NCI-H345 (cell line): ENCODE results near the gene LYPD3.

Source experiments
- DNase-seq: peaks from one replicate; lab custom pipeline; 2025; lab: John Stamatoyannopoulos, UW

Gene LYPD3

GRCh38 chr19:43430976-43431375, 34.4 kb downstream of the LYPD3 start:
- DNase-seq, result no peak

DNA sequence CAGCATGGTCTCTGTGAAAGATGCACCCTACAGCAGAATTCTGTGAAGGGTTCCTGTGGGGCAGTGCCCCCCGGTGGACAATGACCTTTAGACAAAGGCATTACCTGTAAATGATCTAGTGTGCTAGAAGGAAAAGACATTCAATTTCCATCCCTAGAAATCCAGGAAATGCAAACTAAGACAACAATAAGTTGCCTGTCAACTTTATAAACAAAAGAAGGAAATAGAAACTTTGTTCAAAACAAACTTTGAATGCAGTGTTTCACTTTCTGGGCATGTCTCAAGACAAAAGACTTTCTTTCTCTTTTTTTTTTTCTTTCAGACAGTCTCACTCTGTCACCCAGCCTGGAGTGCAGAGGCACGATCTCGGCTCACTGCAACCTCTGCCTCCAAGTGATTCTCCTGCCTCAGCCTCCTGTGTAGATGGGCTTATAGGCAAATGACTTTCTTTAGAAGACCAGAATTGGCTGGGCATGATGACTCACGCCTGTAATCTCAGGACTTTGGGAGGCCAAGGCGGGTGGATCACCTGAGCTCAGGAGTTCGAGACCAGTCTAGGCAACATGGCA, 35.2 kb downstream of the LYPD3 start:
- DNase-seq, result no peak

GRCh38 chr19:43429395-43429794, 36.0 kb downstream of the LYPD3 start:
- no peak for DNase-seq

DNA sequence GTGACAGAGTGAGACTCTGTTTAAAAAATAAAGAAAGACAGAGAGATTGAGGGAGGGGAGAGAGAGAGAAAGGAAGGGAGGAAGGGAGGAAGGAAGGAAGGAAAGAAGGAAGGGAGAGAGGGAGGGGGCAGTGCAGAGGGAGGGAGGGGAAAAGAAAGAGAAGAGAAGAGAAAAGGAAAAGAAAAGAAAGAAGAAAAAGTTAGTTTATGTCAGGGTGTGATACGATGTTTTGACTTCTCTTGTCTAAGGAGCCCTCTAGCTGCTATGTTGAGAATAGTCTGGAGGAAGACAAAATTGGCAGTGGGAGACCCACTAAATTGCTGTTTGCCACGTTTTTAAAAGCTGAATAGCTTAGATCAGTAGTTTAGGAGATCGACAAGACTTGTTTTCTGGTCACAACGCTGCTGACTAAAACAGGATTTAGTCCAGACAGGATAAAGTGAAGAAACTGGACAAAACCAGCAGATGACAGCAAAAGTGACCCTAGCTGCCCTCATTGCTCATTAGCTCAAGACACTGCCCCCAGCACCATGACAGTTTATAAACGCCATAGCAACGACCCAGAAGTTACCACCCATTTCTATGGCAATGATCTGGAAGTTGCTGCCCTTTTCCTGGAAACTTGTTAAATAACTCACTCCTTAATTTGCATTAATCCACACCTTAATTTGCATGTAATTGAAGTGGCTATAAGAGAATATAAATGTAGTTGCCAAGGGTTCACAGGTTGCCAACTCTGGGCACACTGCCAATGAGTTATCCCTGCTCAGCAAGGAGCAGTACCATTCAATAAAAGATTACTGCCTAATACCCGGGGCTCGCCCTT, 39.6 kb downstream of the LYPD3 start:
- peak; percentile 2 for DNase-seq

DNA sequence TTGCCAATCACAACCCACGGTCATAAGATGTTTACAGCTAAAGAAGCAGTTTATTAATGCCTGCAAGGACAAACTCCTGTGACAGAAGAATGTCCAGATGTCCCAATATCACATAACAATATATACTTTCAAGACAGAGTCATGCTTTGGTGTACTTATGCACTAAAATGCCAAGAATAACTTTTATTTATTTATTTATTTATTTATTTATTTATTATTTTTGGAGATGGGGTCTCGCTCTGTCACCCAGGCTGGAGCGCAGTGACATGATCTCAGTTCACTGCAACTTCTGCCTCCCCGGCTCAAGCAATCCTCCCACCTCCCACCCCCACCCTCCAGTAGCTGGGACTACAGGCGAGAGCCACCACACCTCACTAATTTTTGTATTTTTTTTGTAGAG, 41.6 kb downstream of the LYPD3 start:
- no peak for DNase-seq

GRCh38 chr19:43422689-43423066, 42.7 kb downstream of the LYPD3 start:
- DNase-seq, result no peak

GRCh38 chr19:43422000-43422688, 43.3 kb downstream of the LYPD3 start:
- no peak for DNase-seq

- no peak for DNase-seq
Observed at GRCh38 chr19:43420954-43421353, 44.5 kb downstream of the LYPD3 start.

DNA sequence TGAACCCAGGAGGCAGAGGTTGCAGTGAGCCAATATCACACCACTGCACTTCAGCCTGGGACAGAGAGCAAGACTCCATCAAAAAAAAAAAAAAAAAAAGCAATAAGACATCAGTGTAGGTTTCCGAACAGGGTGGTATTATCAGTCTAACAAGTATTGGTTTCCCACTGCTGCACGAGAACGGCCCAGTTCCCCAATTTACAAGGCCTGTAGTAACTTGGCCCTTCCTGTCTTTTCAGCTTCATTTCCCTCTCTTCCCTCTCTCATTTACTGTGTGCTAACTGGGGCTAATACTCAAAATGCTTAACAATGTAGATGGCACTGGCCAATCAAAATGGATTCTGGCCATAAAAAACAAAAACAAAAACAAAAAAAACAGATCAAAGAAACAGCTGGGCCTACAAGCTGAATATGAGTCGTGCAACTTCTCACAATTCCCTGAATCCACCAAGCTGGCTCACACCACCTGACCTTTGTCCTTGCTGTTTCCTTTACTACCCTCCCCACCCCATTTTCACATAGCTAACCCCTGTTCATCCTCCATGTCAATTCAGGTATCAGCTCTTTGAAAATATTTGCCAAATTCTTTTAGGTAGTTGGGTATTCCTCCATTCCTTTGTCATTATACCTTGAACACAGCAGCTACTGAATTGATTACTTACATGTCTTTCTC, 48.3 kb downstream of the LYPD3 start:
- DNase-seq, result no peak

GRCh38 chr19:43414554-43414953, 50.9 kb downstream of the LYPD3 start, which contains the start of gene TEX101:
TSS of gene TEX101 (plus strand) at chr19:43414890. CDS start at chr19:43415920, 1,030 bp downstream.
- DNase-seq, result no peak

GRCh38 chr19:43412441-43412840, 53.0 kb downstream of the LYPD3 start:
- DNase-seq, result no peak
